ENCODE measurements around the gene ASCL2.

DNA sequence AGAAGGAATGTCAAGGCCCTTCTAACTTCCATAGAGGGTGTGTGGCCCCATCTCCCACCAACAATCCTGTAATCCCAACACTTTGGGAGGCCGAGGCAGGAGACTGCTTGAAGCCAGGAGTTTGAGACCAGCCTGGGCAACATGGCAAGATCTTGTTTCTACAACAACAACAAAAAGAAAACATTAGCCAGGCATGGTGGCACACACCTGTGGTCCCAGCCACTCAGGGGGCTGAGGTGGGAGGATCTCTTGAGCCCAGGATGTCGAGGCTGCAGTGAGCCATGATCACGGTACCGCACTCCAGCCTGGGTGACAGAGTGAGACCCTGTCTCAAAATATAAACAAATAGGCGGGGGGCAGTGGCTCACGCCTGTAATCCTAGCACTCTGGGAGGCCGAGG lies 48.3 kb upstream of the ASCL2 start:
- TF ChIP-seq, protein P1, sequence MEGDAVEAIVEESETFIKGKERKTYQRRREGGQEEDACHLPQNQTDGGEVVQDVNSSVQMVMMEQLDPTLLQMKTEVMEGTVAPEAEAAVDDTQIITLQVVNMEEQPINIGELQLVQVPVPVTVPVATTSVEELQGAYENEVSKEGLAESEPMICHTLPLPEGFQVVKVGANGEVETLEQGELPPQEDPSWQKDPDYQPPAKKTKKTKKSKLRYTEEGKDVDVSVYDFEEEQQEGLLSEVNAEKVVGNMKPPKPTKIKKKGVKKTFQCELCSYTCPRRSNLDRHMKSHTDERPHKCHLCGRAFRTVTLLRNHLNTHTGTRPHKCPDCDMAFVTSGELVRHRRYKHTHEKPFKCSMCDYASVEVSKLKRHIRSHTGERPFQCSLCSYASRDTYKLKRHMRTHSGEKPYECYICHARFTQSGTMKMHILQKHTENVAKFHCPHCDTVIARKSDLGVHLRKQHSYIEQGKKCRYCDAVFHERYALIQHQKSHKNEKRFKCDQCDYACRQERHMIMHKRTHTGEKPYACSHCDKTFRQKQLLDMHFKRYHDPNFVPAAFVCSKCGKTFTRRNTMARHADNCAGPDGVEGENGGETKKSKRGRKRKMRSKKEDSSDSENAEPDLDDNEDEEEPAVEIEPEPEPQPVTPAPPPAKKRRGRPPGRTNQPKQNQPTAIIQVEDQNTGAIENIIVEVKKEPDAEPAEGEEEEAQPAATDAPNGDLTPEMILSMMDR (conservative IDR thresholded peaks at IDR 0.05; ENCODE audit: low read depth, low read length), result no peak
- no peak for TF ChIP-seq RFX5 (IDR thresholded peaks at IDR 0.05; ENCODE audit: low read depth, low read length)
- no peak for TF ChIP-seq BHLHE40 (IDR thresholded peaks at IDR 0.05; ENCODE audit: low read depth, low read length)
- TF ChIP-seq RAD21 (IDR thresholded peaks at IDR 0.05; ENCODE audit: low read length), result no peak
- no peak for TF ChIP-seq SMC3 (IDR thresholded peaks at IDR 0.05; ENCODE audit: low read depth, low read length)
- TF ChIP-seq MXI1 (IDR thresholded peaks at IDR 0.05; ENCODE audit: borderline replicate concordance, low read depth, low read length), result no peak

Measured in IMR-90 (cell line).